ENCODE results near the gene ANKRD33. TPM values are rescaled to one million over a fixed set of nuclear protein-coding genes. Genes with fewer than 3 reads are reported as not detected.

Gene ANKRD33
- total and polyA plus RNA-seq, 2 of the 8 experiments (the other 6 are each of a cell fraction or from before 2014, with no cell fraction given) = 0.41 to 0.53 TPM

DNA sequence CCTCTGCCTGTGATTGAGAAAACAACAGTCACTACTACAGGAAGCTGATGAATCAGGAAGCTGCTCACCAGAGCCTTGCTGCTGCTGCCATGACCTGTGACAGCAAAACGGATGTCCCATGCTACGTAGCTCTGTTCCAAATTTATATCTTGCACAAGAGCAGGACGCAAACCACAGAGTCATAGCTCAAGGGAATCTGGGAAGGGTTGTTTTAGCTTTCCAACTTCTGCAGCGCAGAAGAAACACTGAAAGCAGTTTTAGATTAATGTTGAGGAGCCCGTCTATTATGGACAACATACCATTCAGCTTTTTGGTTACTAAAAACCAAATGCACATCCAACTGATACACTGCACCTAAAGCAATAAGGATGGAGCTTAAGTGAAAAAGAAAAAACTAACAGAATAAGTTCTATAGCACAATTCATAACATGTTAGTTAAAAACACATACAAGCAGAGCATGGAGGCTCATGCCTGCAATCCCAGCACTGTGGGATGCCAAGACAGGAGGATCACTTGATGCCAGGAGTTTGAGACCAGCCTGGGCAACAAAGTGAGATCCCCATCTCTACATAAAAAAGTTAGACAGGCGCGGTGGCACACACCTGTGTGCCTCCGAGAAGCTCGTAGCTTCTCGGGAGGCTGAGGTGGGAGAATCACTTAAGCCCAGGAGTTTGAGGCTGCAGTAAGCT, 1.7 kb upstream of the ANKRD33 start:
- Histone ChIP-seq H3K23ac (ENCODE audit: insufficient read length) (no peak overlapping the region), H2BK5ac (ENCODE audit: low read depth, low read length) (no peak overlapping the region), H3K9me3 (ENCODE audit: insufficient read depth in 2 of 2, low read depth in 1 of 2, low read length in 1 of 2) (no peaks in the 10 kb centered on the region), H3K14ac (ENCODE audit: insufficient read length) (no peak overlapping the region), H2BK12ac (ENCODE audit: low read depth, low read length) (no peak overlapping the region), H2AFZ (ENCODE audit: low read length) (peak overlapping the region; percentile 60), H3K4ac (replicated peaks; ENCODE audit: insufficient read length, low read depth, low read length) (no peak overlapping the region), H3K18ac (ENCODE audit: extremely low read depth, low read length) (0 out of 2 replicates have a peak overlapping the region, but pooled peaks have one; percentile 25), H2AK5ac (ENCODE audit: low read depth, low read length) (no peak overlapping the region), H4K20me1 (replicated peaks in 1 of 2; ENCODE audit: control insufficient read depth in 1 of 2, insufficient read depth in 2 of 2, low read length in 2 of 2) (no peaks in the 10 kb centered on the region), H3K36me3 (ENCODE audit: control insufficient read depth in 2 of 4, insufficient read depth in 4 of 4, low read length in 3 of 4) (no peaks in the 10 kb centered on the region), H3K79me2 (ENCODE audit: control insufficient read depth in 1 of 2, insufficient read depth in 2 of 2, low read length in 2 of 2) (no peaks in the 10 kb centered on the region), H4K8ac (ENCODE audit: extremely low read depth, insufficient read depth, low read length) (no peak overlapping the region; the same call in 1 of the 2 replicates), H3K23me2 (ENCODE audit: low read depth, low read length) (no peaks in the 10 kb centered on the region), H2BK120ac (replicated peaks; ENCODE audit: low read depth, low read length) (no peak overlapping the region), H3K4me2 (ENCODE audit: insufficient read depth in 1 of 2, low read depth in 2 of 2, low read length in 2 of 2) (no peak overlapping the region), H2BK15ac (ENCODE audit: low read length) (0 out of 2 replicates have a peak overlapping the region, but pooled peaks have one; percentile 83), H3K27ac (ENCODE audit: low read depth, low read length) (no peak overlapping the region), H4K5ac (ENCODE audit: insufficient read length, low read depth, low read length) (no peak overlapping the region), H3K4me3 (ENCODE audit: extremely low read depth in 1 of 4, insufficient read depth in 2 of 4, low read depth in 3 of 4, low read length in 4 of 4) (no peak overlapping the region), H3K56ac (replicated peaks; ENCODE audit: insufficient read length, low read depth, low read length) (no peak overlapping the region), H2BK20ac (ENCODE audit: low read length) (no peak overlapping the region), H4K91ac (replicated peaks; ENCODE audit: insufficient read length, low read length) (no peak overlapping the region), H3K4me1 (replicated peaks in 1 of 4; ENCODE audit: control insufficient read depth in 3 of 4, insufficient read depth in 4 of 4, low read length in 3 of 4) (peaks cover 0 to 12% (median 5%) of the 10 kb centered on the region in 4 experiments; a peak in 6 of 7 replicates), H3K79me1 (ENCODE audit: low read depth, low read length) (no peaks in the 10 kb centered on the region), H3K27me3 (replicated peaks in 1 of 4; ENCODE audit: control insufficient read depth in 3 of 4, extremely low read depth in 1 of 4, insufficient read depth in 3 of 4, low read length in 3 of 4) (peaks cover 0 to 10% (median 6%) of the 10 kb centered on the region in 4 experiments; a peak in 3 of 7 replicates), H3K9ac (replicated peaks in 1 of 4; ENCODE audit: extremely low read depth in 1 of 4, low read depth in 3 of 4, low read length in 3 of 4) (no peak overlapping the region)
- ChIA-PET POLR2A (ENCODE audit: partially characterized antibody) (interaction anchor here (2.1 kb wide), 1 partner anchor 22 kb away, joined by 7 read pairs; no protein-coding TSS in a partner anchor), CTCF (ENCODE audit: partially characterized antibody) (interaction anchor here (0.7 to 9.1 kb wide), 12 partner anchors 9 to 137 kb away, joined by 3 to 120 read pairs (median 3); a partner anchor contains a TSS)
- DNase-seq (ENCODE audit: low read depth in 1 of 2, low spot score in 2 of 2) = no peak
- no peak for TF ChIP-seq CREB1 (IDR thresholded peaks at IDR 0.05)
- TF ChIP-seq TAF1 (IDR thresholded peaks at IDR 0.05; ENCODE audit: low read depth, low read length) = no peak
- TF ChIP-seq, protein P1, sequence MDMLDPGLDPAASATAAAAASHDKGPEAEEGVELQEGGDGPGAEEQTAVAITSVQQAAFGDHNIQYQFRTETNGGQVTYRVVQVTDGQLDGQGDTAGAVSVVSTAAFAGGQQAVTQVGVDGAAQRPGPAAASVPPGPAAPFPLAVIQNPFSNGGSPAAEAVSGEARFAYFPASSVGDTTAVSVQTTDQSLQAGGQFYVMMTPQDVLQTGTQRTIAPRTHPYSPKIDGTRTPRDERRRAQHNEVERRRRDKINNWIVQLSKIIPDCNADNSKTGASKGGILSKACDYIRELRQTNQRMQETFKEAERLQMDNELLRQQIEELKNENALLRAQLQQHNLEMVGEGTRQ (IDR thresholded peaks at IDR 0.05; ENCODE audit: low read length) = 0 out of 2 replicates have a peak, but pooled peaks have one; percentile 62
- TF ChIP-seq CTBP2 (IDR thresholded peaks at IDR 0.05; ENCODE audit: borderline replicate concordance, insufficient read depth, insufficient read length, low read length) = no peak
- no peak for TF ChIP-seq NANOG (IDR thresholded peaks at IDR 0.05; ENCODE audit: insufficient read depth, low read depth, low read length, poor library complexity, severe bottlenecking)
- no peak for FAIRE-seq
- 84% methylated on average over 10 of the region's 10 CpGs; no CpG with 5 or more reads in 1 of the 2 experiments for WGBS, 2 experiments (ENCODE audit: extremely low coverage in 1 of 2, insufficient coverage in 1 of 2, insufficient read length in 1 of 2, insufficient replicate concordance in 2 of 2, low coverage in 1 of 2, low lambda C conversion rate in 2 of 2, missing lambda C conversion rate in 1 of 2)

Measured in H1 (cell line).